ENCODE measurements around the gene IL37.

Gene IL37

DNA sequence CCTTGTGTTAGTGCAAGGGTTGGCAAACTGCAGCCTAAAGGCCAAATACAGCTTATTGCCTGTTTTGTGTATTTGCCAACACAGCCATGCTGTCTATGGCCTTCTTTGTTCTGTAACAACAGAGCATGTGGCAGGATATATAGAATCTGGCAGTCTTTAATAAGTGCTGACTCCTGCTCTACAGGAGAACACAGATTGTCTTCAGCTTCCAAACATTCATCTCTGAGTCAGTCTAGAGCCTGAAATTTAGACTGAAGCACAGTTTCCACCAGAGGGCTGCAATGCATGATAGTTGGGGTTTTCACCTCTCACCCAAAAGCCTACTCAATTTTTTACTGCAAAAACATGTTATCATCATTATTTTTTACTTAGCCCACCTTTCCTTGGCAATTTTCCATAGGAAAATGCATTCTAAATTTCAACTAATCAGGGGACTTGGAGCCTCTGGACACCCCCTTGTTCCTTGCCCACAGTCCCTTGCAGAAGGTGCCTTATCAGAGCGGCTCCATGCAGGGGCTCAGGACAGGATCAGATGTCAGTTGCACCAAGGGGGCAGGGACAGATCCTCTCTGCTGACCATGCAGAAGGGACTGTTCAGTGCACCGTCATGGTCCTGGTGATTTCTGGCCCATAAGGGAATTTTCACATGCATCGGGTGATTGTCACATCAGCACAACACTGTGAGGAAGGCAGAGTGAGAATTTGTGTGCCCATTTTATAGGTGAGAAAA is 12.4 kb downstream of the IL37 start (continued):
- TF ChIP-seq ZNF146 (tag by site-specific recombination; IDR thresholded peaks at IDR 0.05), result no peak
- TF ChIP-seq ZNF426 (tag by site-specific recombination; IDR thresholded peaks at IDR 0.05), result no peak

DNA sequence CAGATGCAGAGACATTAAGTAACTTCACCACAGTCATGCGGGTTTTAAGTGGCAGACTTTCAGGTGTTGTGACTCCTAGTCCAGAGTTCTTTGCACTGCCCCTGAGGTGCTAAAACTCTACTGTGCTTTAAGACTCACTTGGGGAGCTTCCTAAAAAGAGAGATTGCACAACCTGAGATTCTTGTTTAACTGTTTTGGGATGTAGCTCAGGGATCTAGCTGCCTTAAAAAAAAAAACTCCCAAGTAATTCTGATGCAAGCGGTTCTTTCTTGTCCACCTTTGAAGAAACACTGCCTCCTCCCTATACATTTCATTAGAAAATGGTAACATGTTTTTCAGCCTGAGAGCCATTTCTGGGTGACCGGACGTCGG is 13.0 kb downstream of the IL37 start:
- CTCF ChIA-PET, result interaction anchor here (1.7 to 6.8 kb wide), 2 partner anchors 18 to 35 kb away, joined by 6 to 43 read pairs; no protein-coding TSS in a partner anchor

DNA sequence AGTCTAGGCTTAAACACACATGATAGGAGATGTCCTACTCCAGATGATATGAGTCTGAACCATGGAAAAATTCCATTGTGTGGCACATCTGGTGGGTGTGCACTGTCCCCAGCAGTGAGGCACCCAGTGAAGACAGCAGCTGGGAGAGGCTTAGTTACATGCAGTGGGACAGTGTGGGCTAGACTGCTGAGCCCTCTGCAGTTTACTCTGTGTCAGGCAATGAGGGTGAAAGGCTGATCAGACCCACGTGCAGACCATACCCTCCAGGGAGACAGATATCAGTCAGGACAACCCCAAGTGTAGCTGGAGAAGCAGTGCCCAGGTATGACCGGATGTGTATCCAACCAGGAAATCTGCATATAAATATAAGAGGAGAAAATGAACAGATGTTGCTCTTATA is 13.4 kb downstream of the IL37 start:
- no peaks in the 10 kb centered on the region for H3K9me3 ChIP-seq (ENCODE audit: control insufficient read depth, insufficient read depth, low read depth, low read length)
- no peak overlapping the region for H3K27ac ChIP-seq (ENCODE audit: extremely low read depth, low read depth, low read length)
- H3K36me3 ChIP-seq (ENCODE audit: control insufficient read depth in 2 of 2, insufficient read depth in 1 of 2, low read length in 2 of 2), result no peaks in the 10 kb centered on the region
- no peak overlapping the region for H3K4me3 ChIP-seq (ENCODE audit: low read depth, low read length)
- POLR2A ChIA-PET, result no interaction called here
- CTCF ChIA-PET, result interaction anchor here (1.7 to 6.8 kb wide), 2 partner anchors 18 to 35 kb away, joined by 6 to 43 read pairs; no protein-coding TSS in a partner anchor
- H3K4me1 ChIP-seq (ENCODE audit: control insufficient read depth, insufficient read depth, low read length), result no peaks in the 10 kb centered on the region
- no peak for TF ChIP-seq ZNF660 (tag by site-specific recombination; IDR thresholded peaks at IDR 0.05)

More for the DNA sequence above, 13.0 kb downstream of the IL37 start:
- Histone ChIP-seq H3K27ac (ENCODE audit: extremely low read depth, low read depth, low read length) (no peak overlapping the region), H3K4me1 (ENCODE audit: control insufficient read depth, insufficient read depth, low read length) (no peaks in the 10 kb centered on the region), H3K36me3 (ENCODE audit: control insufficient read depth in 2 of 2, insufficient read depth in 1 of 2, low read length in 2 of 2) (no peaks in the 10 kb centered on the region), H3K4me3 (ENCODE audit: low read depth, low read length) (no peak overlapping the region), H3K9me3 (ENCODE audit: control insufficient read depth, insufficient read depth, low read depth, low read length) (no peaks in the 10 kb centered on the region)
- POLR2A ChIA-PET, result no interaction called here
- TF ChIP-seq, protein P1, sequence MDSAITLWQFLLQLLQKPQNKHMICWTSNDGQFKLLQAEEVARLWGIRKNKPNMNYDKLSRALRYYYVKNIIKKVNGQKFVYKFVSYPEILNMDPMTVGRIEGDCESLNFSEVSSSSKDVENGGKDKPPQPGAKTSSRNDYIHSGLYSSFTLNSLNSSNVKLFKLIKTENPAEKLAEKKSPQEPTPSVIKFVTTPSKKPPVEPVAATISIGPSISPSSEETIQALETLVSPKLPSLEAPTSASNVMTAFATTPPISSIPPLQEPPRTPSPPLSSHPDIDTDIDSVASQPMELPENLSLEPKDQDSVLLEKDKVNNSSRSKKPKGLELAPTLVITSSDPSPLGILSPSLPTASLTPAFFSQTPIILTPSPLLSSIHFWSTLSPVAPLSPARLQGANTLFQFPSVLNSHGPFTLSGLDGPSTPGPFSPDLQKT (IDR thresholded peaks at IDR 0.05; ENCODE audit: borderline replicate concordance, low read depth, low read length), result no peak
- TF ChIP-seq ZNF707 (tag by site-specific recombination; IDR thresholded peaks at IDR 0.05) (no peak), ZIC2 (tag by site-specific recombination; IDR thresholded peaks at IDR 0.05) (no peak), ZNF24 (tag by site-specific recombination; IDR thresholded peaks at IDR 0.05) (no peak), ZFP3 (tag by site-specific recombination; IDR thresholded peaks at IDR 0.05; ENCODE audit: low read depth) (no peak), HOXA7 (CRISPR knock-in tag; IDR thresholded peaks at IDR 0.05; ENCODE audit: borderline replicate concordance) (no peak), ZNF266 (tag by site-specific recombination; IDR thresholded peaks at IDR 0.05; ENCODE audit: low read depth) (no peak), GFI1B (tag by site-specific recombination; IDR thresholded peaks at IDR 0.05) (no peak), SP7 (tag by site-specific recombination; IDR thresholded peaks at IDR 0.05) (no peak), ZNF140 (tag by site-specific recombination; IDR thresholded peaks at IDR 0.05) (no peak), ZNF521 (tag by site-specific recombination; IDR thresholded peaks at IDR 0.05) (no peak)
- TF ChIP-seq, protein P2, sequence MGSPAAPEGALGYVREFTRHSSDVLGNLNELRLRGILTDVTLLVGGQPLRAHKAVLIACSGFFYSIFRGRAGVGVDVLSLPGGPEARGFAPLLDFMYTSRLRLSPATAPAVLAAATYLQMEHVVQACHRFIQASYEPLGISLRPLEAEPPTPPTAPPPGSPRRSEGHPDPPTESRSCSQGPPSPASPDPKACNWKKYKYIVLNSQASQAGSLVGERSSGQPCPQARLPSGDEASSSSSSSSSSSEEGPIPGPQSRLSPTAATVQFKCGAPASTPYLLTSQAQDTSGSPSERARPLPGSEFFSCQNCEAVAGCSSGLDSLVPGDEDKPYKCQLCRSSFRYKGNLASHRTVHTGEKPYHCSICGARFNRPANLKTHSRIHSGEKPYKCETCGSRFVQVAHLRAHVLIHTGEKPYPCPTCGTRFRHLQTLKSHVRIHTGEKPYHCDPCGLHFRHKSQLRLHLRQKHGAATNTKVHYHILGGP (tag by site-specific recombination; IDR thresholded peaks at IDR 0.05), result no peak
- TF ChIP-seq, protein P3, sequence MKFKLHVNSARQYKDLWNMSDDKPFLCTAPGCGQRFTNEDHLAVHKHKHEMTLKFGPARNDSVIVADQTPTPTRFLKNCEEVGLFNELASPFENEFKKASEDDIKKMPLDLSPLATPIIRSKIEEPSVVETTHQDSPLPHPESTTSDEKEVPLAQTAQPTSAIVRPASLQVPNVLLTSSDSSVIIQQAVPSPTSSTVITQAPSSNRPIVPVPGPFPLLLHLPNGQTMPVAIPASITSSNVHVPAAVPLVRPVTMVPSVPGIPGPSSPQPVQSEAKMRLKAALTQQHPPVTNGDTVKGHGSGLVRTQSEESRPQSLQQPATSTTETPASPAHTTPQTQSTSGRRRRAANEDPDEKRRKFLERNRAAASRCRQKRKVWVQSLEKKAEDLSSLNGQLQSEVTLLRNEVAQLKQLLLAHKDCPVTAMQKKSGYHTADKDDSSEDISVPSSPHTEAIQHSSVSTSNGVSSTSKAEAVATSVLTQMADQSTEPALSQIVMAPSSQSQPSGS (tag by site-specific recombination; IDR thresholded peaks at IDR 0.05; ENCODE audit: low read depth), result no peak
- TF ChIP-seq, protein P4, sequence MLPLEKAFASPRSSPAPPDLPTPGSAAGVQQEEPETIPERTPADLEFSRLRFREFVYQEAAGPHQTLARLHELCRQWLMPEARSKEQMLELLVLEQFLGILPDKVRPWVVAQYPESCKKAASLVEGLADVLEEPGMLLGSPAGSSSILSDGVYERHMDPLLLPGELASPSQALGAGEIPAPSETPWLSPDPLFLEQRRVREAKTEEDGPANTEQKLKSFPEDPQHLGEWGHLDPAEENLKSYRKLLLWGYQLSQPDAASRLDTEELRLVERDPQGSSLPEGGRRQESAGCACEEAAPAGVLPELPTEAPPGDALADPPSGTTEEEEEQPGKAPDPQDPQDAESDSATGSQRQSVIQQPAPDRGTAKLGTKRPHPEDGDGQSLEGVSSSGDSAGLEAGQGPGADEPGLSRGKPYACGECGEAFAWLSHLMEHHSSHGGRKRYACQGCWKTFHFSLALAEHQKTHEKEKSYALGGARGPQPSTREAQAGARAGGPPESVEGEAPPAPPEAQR (tag by site-specific recombination; IDR thresholded peaks at IDR 0.05), result no peak
- TF ChIP-seq, protein P5, sequence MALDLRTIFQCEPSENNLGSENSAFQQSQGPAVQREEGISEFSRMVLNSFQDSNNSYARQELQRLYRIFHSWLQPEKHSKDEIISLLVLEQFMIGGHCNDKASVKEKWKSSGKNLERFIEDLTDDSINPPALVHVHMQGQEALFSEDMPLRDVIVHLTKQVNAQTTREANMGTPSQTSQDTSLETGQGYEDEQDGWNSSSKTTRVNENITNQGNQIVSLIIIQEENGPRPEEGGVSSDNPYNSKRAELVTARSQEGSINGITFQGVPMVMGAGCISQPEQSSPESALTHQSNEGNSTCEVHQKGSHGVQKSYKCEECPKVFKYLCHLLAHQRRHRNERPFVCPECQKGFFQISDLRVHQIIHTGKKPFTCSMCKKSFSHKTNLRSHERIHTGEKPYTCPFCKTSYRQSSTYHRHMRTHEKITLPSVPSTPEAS (tag by site-specific recombination; IDR thresholded peaks at IDR 0.05), result no peak
